Measurements from ENCODE around the gene ROR1. TPM values are rescaled to one million over a fixed set of nuclear protein-coding genes. Genes with fewer than 3 reads are reported as not detected.

ROR1 gene
- total RNA-seq, 1 donor from 2014 or later = 131 TPM

GRCh38 chr1:63934697-63935096 is 160.9 kb downstream of the ROR1 start:
- Mint-ChIP-seq H3K4me3 (ENCODE audit: unreplicated experiment) (no peak overlapping the region), H3K27me3 (ENCODE audit: low read depth) (no peaks in the 10 kb centered on the region), H3K9me3 (ENCODE audit: low read depth) (no peaks in the 10 kb centered on the region), H3K27ac (ENCODE audit: unreplicated experiment) (peak overlapping the region; percentile 65), H3K4me1 (ENCODE audit: low read depth) (peaks cover 89% of the 10 kb centered on the region), H3K36me3 (ENCODE audit: low read depth) (peaks cover 3% of the 10 kb centered on the region)
- DNase-seq (ENCODE audit: low spot score) = no peak
- no peak for TF ChIP-seq CTCF (IDR thresholded peaks at IDR 0.05)

- Mint-ChIP-seq H3K27me3 (ENCODE audit: low read depth) (no peaks in the 10 kb centered on the region), H3K4me1 (ENCODE audit: low read depth) (peaks cover 91% of the 10 kb centered on the region), H3K27ac (ENCODE audit: unreplicated experiment) (peak overlapping the region; percentile 65), H3K4me3 (ENCODE audit: unreplicated experiment) (no peak overlapping the region), H3K36me3 (ENCODE audit: low read depth) (peaks cover 3% of the 10 kb centered on the region), H3K9me3 (ENCODE audit: low read depth) (no peaks in the 10 kb centered on the region)
- no peak for DNase-seq (ENCODE audit: low spot score)
- peak; percentile 72 for TF ChIP-seq CTCF (IDR thresholded peaks at IDR 0.05)
Measured at GRCh38 chr1:63935143-63935542, 161.3 kb downstream of the ROR1 start.

- TF ChIP-seq CTCF (IDR thresholded peaks at IDR 0.05) = no peak
- Mint-ChIP-seq H3K4me1 (ENCODE audit: low read depth) (peaks cover 91% of the 10 kb centered on the region), H3K27me3 (ENCODE audit: low read depth) (no peaks in the 10 kb centered on the region), H3K9me3 (ENCODE audit: low read depth) (no peaks in the 10 kb centered on the region), H3K27ac (ENCODE audit: unreplicated experiment) (peak overlapping the region; percentile 65), H3K4me3 (ENCODE audit: unreplicated experiment) (no peak overlapping the region), H3K36me3 (ENCODE audit: low read depth) (peaks cover 3% of the 10 kb centered on the region)
- no peak for DNase-seq (ENCODE audit: low spot score)
Measured at GRCh38 chr1:63935553-63935952, 161.7 kb downstream of the ROR1 start.

- Mint-ChIP-seq H3K27ac (ENCODE audit: unreplicated experiment) (peak overlapping the region; percentile 65), H3K4me1 (ENCODE audit: low read depth) (peaks cover 91% of the 10 kb centered on the region), H3K9me3 (ENCODE audit: low read depth) (no peaks in the 10 kb centered on the region), H3K27me3 (ENCODE audit: low read depth) (no peaks in the 10 kb centered on the region), H3K36me3 (ENCODE audit: low read depth) (peaks cover 3% of the 10 kb centered on the region), H3K4me3 (ENCODE audit: unreplicated experiment) (no peak overlapping the region)
- no peak for TF ChIP-seq CTCF (IDR thresholded peaks at IDR 0.05)
- DNase-seq (ENCODE audit: low spot score) = no peak
Measured at GRCh38 chr1:63936276-63936675, 162.5 kb downstream of the ROR1 start.

GRCh38 chr1:63936801-63937200 is 163.0 kb downstream of the ROR1 start:
- Mint-ChIP-seq H3K4me1 (ENCODE audit: low read depth) (peaks cover 91% of the 10 kb centered on the region), H3K9me3 (ENCODE audit: low read depth) (no peaks in the 10 kb centered on the region), H3K4me3 (ENCODE audit: unreplicated experiment) (no peak overlapping the region), H3K27ac (ENCODE audit: unreplicated experiment) (peak overlapping the region; percentile 65), H3K36me3 (ENCODE audit: low read depth) (peaks cover 3% of the 10 kb centered on the region), H3K27me3 (ENCODE audit: low read depth) (no peaks in the 10 kb centered on the region)
- no peak for DNase-seq (ENCODE audit: low spot score)
- TF ChIP-seq CTCF (IDR thresholded peaks at IDR 0.05) = no peak
